NCI-H82 treated with DMSO at 0.1 percent for 48 hours (cell line): ENCODE results near the gene DNPH1.

Experiments used
- DNase-seq: peaks from one replicate; lab custom pipeline; 2025; ENCODE audit not compliant: unreplicated experiment; lab: John Stamatoyannopoulos, UW

The DNPH1 gene

GRCh38 chr6:43228951-43229802 is at the start of gene DNPH1:
Gene DNPH1, minus strand, starts transcription at chr6:43229481. Its CDS starts 25 bp downstream, at chr6:43229456.
- DNase-seq, result no peak

- DNase-seq, result no peak
Measured at GRCh38 chr6:43278524-43279078, 49.3 kb upstream of the DNPH1 start.

- peak; percentile 34 for DNase-seq
Measured at GRCh38 chr6:43277643-43278523, 48.6 kb upstream of the DNPH1 start.

GRCh38 chr6:43277306-43277642 is 48.0 kb upstream of the DNPH1 start:
- DNase-seq, result no peak

GRCh38 chr6:43276577-43277305 is 47.5 kb upstream of the DNPH1 start:
- peak; percentile 72 for DNase-seq

- DNase-seq, result no peak
Measured at GRCh38 chr6:43275801-43276576, 46.7 kb upstream of the DNPH1 start.

GRCh38 chr6:43274916-43275597 is 45.8 kb upstream of the DNPH1 start:
- DNase-seq, result no peak

GRCh38 chr6:43274127-43274915 is 45.0 kb upstream of the DNPH1 start:
- DNase-seq, result no peak

GRCh38 chr6:43273707-43274106 is 44.4 kb upstream of the DNPH1 start:
- no peak for DNase-seq

GRCh38 chr6:43271944-43272343 is 42.7 kb upstream of the DNPH1 start:
- no peak for DNase-seq

GRCh38 chr6:43271103-43271815 is 42.0 kb upstream of the DNPH1 start:
- no peak for DNase-seq

GRCh38 chr6:43269273-43270007 is 40.2 kb upstream of the DNPH1 start:
- no peak for DNase-seq

GRCh38 chr6:43268782-43269272 is 39.5 kb upstream of the DNPH1 start:
- DNase-seq, result no peak

- DNase-seq, result no peak
Measured at GRCh38 chr6:43268355-43268700, 39.0 kb upstream of the DNPH1 start.

- no peak for DNase-seq
Measured at GRCh38 chr6:43267619-43268354, 38.5 kb upstream of the DNPH1 start.

GRCh38 chr6:43265564-43265963 is 36.3 kb upstream of the DNPH1 start:
- no peak for DNase-seq

GRCh38 chr6:43264599-43265145 is 35.4 kb upstream of the DNPH1 start:
- DNase-seq, result no peak
